GM19452 (cell line): ENCODE measurements around the gene ACSBG1.

ENCODE experiments used
- ATAC-seq: cut with Tn5 transposase; IDR thresholded peaks from one replicate; pipeline ENCODE4 v1.9.1; 2021; ENCODE audit not compliant: unreplicated experiment

Gene ACSBG1

GRCh38 chr15:78205337-78205736, 29.0 kb downstream of the ACSBG1 start:
- no peak for ATAC-seq

DNA sequence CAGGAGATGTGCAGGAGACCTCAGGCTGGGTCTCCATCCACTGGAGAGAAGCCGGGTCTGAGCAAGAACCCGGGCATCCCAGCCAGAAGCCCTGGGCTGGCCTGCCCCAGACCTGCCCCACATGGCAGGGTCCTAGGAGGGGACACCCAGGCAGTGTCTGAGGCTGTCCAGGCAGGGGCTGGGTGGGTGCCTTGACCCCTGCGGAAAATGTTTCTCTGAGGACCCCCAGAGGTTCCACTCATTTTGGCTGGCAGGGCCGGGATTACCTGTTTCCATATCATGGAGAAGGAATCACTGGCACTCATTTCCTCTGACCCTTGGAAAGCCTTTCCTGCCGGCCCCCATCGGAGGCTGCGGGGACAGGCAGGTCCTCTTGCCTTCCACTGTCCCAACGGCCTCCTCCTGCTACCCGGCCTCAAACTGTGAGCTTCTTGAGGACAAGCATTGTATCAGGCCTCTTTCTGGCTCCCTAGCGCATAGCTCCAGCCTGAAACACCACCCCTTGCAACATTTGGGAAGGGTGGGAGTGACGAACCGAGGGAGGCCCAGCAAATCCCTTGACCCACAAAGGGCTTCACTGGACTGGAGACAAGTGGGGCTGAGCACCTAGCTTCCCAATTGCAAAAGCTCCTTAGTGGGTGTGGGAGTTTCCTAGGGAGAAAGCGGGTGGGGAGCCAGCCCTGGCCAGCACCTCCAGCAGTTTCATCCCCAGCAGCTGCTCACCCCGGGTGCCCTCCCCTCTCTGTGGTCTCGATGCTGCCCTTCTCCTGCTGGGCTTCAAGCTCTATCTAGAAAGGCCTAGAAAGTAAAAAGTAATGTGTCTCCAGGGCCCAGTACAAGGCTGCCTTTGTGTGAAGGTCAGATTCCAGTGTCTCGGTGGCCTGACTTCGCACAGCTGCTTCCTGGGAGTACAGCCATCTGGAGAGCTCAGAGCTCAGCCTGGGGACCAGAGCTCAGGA, 29.7 kb downstream of the ACSBG1 start:
- ATAC-seq: no peak

DNA sequence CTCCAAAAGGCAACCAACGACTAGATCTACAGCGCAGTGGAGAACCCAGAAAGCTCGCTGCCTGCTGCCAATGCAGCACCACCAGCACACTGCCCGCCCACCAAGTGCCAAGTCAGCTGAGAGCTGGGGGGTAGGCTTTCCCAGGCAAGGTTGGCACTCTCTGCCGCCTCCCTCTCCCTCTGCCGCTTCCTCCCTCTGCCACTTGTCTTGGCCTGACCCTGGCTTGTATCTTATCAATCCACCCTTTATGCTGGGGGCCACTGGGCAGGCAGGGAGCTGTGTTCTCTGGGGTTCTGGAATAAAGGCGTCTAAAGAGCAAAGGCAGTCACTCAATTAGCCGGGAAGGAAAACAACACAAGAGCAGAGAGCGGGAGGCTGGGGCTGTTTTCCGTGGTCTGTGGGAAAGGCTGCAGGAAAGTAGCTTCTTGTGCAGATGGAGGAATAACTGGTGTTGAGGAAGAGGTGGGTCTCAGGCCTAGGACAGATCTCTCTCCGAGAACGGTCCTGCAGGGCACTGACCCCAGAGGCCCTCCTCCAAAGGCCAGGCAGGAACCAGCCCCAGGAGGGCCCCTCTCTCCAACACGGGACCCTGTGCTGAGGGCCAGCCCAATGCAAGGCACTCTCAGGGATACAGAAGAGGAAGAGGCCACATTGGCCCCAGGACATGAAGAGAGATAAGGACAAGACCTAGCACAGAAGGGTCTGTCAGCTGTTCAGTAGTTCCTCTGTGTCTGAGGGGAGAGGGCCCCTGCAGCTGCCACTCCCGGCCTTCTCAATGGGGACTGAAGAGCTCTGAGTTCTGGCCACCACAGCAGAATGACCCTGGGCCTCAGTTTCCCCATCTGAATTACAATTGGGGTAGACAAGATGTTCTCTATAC, 30.8 kb downstream of the ACSBG1 start:
- no peak for ATAC-seq

DNA sequence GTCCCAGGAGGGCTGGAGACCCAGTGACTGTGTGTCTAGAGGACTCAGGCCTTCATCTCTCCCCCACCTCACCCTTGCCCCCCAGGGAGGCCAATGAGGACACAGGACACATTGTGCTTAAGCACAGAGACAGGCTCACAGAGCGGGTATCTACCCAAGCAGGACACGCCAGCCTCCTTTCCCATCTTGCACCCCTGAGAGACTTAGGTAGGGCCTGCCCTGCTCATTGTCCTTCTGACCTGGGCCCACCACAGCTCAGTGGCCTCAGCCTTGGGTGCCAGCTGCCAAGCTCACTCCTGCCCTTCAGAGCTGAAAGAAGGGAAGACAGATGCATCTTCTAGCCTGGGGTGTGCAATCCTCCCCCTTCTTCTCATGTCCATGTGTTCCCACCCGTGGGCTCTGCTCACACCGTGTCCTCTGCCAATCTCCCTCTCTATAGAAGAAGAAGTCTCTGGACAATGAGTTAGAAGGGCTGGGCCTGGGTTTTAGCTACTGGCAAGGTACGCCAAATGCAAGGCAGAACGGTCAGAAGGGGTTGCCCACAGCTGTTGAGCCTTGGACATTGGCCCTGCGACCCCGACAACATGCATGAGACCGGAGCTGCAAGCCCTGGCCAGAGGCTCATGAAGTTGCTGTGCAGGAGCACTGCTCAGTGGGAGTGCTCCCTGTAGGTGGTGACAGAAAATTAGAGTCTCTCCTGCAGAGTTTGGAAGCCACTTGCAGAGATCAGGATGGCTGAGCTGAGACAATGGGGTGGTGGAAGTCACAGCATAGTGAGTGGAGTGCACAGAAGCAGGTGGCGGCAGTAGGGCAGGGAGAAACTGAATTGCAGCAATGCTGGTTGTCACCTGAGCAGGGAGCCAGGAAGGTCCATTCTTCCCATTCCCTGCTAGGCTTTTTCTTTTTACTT, 32.8 kb downstream of the ACSBG1 start:
- ATAC-seq: no peak

DNA sequence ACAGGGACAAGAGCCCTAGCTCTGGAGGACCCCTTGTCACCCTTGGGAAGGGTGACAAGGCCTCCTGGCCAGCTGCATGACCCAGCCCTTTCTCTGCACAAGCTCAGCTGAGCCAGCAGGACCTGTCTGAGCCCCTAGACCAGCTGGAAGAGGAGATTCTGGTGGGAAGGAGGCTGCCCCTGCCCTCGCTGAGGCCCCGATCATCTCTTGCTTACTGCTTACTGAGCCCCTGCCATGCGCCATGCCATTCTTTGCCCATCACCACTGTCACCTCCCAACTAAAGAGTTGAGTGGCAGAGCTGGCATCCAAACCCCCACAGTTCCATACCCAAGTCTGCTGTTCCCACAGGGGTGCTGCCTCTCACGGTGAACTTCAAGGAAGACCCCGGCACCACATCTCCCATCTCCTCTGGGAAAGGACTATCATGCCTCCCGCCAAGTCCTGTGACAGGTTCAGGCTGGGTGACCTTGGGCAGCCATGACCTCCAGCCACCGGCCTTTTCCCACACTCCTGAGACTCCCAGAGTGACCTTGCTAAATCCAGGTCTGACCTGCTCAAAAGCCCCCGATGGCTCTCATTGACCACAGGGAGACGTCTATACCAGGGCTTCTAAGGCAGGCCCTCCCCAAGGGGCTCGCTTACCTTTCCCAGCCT, 34.0 kb downstream of the ACSBG1 start:
- no peak for ATAC-seq

DNA sequence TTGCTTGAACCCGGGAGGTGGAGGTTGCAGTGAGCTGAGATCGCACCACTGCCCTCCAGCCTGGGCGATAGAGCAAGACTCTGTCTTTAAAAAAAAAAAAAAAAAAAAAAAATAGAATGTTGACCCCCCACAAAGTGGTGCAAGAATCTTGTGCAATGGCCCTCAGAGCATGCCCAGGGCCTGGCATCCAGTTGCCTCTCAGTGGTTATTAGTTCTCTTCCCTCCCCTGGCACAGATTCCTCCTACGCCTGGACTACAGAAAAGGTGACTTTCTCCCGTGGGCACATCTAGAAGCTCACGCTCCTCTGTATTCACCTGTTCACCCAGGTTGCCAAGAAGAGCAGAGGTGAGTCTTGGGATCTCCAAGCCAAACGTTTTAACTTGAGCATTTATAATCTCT, 36.7 kb downstream of the ACSBG1 start:
- no peak for ATAC-seq

- ATAC-seq: no peak
These were observed 38.6 kb downstream of the ACSBG1 start for GRCh38 chr15:78195735-78196201.

DNA sequence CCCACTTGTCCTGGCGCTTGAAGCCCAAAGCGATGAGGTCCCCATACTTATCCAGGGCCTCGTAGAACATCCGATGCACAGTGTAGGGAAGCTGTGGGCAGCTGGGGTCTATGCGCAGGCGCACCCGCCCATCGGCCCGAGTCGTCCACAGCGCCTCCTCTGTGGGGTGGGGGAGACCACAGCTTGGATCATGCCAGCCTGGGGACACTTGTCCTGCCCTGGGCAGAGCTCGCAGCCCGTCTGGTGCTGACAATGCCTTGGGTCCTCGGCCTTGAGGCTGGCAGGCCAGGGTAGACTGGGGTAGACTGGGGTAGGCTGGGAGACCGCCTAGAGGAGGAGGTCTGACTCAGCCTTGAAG, 39.8 kb downstream of the ACSBG1 start:
- no peak for ATAC-seq

DNA sequence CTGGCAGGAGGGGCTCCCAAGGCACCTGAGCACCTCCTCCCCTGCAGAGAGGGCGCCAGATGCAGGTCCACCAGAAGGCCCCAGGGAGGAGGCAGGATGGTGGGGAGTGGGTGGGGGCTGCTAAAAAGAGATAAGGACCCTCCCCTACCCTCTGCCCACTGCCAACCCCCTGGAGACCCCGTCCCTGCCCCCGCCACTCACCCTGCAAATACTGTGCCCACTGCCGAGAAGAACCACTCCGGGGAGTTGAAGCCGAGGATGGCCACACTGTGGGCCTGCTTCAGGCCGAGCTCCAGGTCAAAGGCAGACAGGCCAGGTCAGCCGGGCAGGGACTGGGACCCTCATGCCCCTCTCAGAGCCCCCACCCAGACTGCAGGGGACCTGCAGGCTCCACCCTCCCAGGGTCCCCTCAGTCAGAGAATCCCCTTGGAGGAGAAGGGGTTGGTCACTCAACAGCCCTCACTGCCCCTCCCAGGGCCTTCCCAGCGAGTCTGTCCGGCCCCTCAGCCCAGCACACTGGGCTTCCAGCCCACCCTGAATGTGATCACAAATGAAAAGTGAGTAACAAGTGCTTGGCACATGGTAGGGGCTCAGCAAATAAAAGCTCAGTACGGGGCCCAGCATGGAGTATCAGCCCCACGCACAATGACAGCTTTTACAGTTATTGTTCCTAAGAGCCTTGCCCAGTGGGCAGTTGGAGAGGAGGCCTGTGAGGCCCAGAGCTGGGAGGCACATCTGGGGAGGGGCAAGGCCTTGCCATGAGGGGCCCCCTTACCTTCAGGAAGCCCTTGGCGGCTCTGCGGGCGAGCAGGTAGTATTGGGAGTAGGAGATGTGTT, 40.4 kb downstream of the ACSBG1 start:
- no peak for ATAC-seq

- no peak for ATAC-seq
These were observed 41.4 kb downstream of the ACSBG1 start for GRCh38 chr15:78192826-78193594.

DNA sequence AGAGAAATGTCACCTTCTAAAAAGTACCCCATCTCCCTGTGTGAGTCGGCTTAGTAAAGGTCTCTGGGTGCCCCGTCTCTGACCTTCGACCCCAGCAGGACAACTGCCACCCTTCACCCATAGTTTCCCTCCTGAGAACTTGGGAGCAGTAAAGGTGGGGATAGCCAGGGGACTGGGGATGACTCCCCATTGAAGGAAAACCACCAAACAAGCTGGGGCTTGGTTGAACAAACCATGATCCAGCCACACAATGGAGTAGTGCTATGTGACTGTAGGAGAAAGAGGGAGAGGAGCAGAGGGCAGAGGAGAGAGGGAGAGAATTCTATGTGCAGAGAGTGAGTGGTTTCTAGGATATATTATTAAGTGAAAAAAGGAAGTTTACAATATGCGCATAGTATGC, 51.5 kb downstream of the ACSBG1 start:
- ATAC-seq: no peak

DNA sequence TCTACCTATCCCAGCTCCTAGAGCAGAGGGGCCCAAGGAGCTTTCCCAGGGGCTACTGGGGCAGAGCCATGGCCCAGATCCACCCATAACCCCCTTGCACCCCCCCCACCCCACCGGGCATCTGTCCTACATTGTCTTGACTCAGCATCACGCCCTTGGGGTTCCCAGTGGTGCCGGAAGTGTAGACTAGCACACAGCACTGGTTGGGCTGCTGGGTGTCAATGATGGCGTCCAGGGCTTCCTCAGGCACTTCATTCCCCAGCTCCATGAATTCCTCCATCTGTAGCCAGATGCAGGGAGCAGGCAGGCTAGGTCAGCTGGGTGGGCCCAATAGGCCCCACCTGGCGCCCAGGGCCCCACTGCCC, 52.0 kb downstream of the ACSBG1 start:
- no peak for ATAC-seq

GRCh38 chr15:78179906-78180305, 54.5 kb downstream of the ACSBG1 start:
- no peak for ATAC-seq

DNA sequence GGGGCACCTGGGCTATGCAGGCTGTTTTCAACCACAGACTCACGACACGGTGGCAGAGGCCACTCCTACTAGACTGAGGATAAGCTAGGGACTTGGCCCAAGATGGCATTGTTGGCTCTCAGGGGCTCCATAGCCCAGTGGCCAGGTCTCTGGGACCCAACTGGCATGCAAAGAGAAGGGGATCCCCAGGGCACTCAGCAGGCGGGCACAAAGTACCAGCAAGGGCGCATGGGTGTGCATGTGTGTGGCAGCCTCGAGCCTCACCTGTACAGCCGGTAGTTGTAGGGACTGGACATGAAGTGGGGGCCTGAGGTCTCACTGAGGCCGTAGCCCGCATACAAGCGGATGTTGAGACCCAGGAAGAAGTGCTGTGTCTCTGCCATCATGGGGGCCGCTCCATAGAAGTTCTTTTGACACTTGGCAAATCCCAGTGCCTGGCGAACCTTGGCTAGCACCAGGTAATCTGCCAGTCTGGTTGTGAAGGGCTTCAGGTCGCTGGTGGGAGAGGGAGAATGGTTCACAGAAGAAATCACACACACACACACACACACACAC, 55.0 kb downstream of the ACSBG1 start:
- ATAC-seq: no peak

- ATAC-seq: no peak
These were observed 56.3 kb downstream of the ACSBG1 start for GRCh38 chr15:78178064-78178463.

DNA sequence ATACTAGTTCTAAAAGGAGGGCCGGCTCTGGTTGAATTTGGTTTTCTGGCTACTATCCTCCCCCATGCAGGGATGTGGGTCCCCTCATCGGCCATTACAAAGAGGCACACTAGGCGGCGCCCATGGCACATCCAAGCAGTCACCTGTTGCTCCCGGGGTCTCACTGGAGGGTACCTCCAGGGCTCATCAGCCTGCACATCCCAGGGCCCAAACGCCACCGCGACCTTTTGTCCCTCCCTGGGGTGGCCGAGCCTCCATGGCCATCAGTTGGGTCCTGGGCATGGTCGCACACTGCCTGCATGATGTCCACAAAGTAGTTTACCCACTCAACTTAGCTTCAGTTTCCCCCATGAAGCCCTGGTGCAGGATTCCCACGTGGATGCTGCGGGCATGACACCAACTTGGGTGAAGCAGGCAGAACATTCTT, 56.9 kb downstream of the ACSBG1 start:
- no peak for ATAC-seq

DNA sequence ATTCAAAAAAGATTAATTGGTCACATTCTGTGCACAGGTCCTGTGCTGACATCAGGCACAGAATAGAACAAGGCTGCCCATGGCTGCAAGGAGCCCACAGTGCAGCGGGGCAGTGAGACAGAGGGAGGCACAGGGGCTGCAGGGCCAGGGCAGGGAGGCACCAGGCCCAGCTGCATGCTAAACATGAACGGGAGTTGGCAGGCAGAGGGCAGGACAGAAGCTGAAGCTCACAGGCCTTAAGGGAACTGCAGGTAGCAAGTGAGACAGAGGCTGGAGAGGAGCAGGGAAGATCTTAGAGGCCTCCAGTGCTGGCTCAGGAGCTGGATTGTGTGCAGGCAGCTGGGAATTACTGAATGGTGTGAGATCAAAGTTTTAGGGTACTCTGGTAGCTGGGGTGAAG, 59.0 kb downstream of the ACSBG1 start:
- no peak for ATAC-seq

GRCh38 chr15:78174401-78174800, 60.0 kb downstream of the ACSBG1 start:
- ATAC-seq: no peak
